Vagina (tissue), 2 donors: ENCODE data around the gene ZSWIM6. TPM values are rescaled to one million over a fixed set of nuclear protein-coding genes. Genes with fewer than 3 reads are reported as not detected.

Experiments used
- DNase-seq, 2 donors: peaks; one replicate each; pipeline ENCODE4 v3.0.0-alpha.2; 2017; ENCODE audit errors: extremely low spot score in 2 of 2
- H3K27ac ChIP-seq: fragments of 200-600 bp; sonication (generic); one replicate; pipeline ENCODE4 v1.5.1; 2019
- H3K27me3 ChIP-seq: fragments of 200-600 bp; sonication (generic); one replicate; pipeline ENCODE4 v1.5.1; 2019
- H3K36me3 ChIP-seq, 2 donors: fragments of 200-600 bp; sonication (generic); one replicate each; pipeline ENCODE4 v1.5.1; 2017 to 2019
- H3K4me1 ChIP-seq: fragments of 200-600 bp; sonication (generic); one replicate; pipeline ENCODE4 v1.5.1; 2019
- H3K4me3 ChIP-seq, 2 donors: fragments of 200-600 bp; sonication (generic); 1 replicate in 1 of 2; 2 replicates in 1 of 2; pipeline ENCODE4 v1.5.1; 2016 to 2019
- H3K9me3 ChIP-seq: fragments of 200-600 bp; sonication (generic); one replicate; pipeline ENCODE4 v1.5.1; 2019
- POLR2A ChIP-seq, 2 donors: fragments of 450-650 bp; IDR thresholded peaks; one replicate each; pipeline ENCODE4 v1.6.1; 2017; ENCODE audit warnings: antibody characterized with exemption in 2 of 2, mild to moderate bottlenecking in 2 of 2, moderate library complexity in 2 of 2
- POLR2AphosphoS5 ChIP-seq, 2 donors: sonication (generic); formaldehyde crosslinking; IDR thresholded peaks; one replicate each; pipeline ENCODE4 v1.9.0; 2017; ENCODE audit warnings: antibody characterized with exemption in 2 of 2, mild to moderate bottlenecking in 2 of 2, low read depth in 1 of 2; ENCODE audit not compliant: insufficient read depth in 1 of 2
- intact Hi-C: fragments of 100-400 bp; cut with DNase I; formaldehyde crosslinking; loops from one replicate; pipeline ENCODE4 v1.15.1; 2023
- total RNA-seq: library from RNA; depleted of rRNA; stranded (reverse); fragments of >200 nt; gene quantifications from one replicate; pipeline ENCODE4 v1.2.3, GENCODE V29; 2016
- TF ChIP-seq, protein P1 (sequence below), 3 experiments: fragments of 450-650 bp in 2 of 3; fragments of 200-600 bp in 1 of 3; sonication (generic) in 1 of 3; IDR thresholded peaks; one replicate each; pipeline ENCODE4 v1.5.1; 2017 to 2019; ENCODE audit warnings: antibody characterized with exemption in 3 of 3, mild to moderate bottlenecking in 2 of 3, moderate library complexity in 2 of 3

Gene ZSWIM6
- total RNA-seq, 1 donor from 2014 or later, result 16.7 TPM

DNA sequence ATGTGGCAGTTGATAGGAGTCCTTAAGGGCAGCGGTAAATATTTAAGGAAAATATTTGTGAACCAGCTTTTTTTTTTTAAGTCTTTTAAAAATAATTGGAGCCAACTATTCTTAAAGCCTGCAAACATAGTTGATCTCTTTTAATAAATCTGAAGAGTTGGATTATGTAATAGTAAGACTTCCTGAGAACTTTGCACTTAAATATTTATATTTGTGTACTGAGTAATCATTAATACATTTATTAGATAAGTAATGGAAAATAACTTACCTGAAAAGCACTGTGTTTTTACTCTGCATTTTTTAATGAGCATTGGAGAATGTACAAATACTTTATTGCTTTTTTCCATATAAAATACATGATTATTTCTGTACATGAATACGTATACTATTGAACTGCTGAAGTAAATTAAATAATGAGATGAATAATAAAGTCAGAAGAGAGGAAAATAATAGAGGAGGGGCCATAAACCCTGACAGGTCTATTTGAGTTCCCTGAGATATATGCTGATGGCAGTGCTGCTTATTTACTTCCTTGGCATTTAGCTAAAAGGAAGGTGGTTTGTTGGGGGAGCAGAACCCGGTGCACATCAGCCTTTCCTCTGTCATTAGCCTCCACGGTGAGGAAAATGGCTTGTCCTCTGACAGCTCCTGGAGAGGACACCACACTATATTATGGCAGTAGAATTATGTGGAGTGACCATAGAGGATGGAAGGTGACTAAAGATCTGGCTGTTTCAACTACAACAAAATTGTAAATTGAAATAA lies 148.0 kb downstream of the ZSWIM6 start:
- no peaks in the 10 kb centered on the region for H3K4me1 ChIP-seq
- TF ChIP-seq POLR2AphosphoS5 (IDR thresholded peaks at IDR 0.05; ENCODE audit: insufficient read depth in 1 of 2, low read depth in 1 of 2), result no peak
- intact Hi-C loops, result no loop called here
- no peaks in the 10 kb centered on the region for H3K9me3 ChIP-seq
- no peak overlapping the region for H3K4me3 ChIP-seq
- H3K27ac ChIP-seq, result no peak overlapping the region
- DNase-seq, result no peak
- no peaks in the 10 kb centered on the region for H3K27me3 ChIP-seq
- H3K36me3 ChIP-seq, result no peaks in the 10 kb centered on the region

DNA sequence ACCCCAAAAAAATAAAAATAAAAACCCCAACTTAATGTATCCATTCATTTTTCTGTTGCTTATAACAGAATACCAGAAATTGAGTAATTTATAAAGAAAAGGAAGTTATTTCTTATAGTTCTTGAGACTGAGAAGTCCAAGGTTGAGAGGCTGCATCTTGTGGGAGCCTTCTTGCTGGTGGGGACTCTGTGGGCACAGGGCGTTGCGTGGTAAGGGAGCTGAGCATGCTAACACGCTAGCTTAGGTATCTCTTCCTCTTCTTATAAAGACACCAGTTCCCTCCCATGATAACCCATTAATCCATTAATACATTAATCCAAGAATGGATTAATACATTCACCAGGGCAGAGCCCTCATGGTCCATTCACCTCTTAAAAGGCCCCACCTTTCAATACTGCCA lies 150.9 kb downstream of the ZSWIM6 start:
- intact Hi-C loops, result no loop called here

DNA sequence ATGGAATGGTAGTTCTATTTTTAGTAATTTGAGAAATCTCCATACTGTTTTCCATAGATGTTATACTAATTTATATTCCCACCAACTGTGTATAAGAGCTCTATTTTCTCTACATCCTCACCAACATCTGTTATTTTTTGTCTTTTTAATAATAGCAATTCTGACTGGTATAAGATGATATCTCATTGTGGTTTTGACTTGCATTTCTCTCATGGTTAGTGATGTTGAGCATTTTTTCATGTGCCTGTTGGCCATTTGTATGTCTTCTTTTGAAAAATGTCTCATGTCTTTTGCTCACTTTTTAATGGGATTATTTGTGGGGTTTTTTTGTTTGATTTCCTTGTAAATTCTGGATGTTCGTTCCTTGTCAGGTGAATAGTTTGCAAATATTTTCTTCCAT lies 154.4 kb downstream of the ZSWIM6 start:
- H3K27me3 ChIP-seq, result no peaks in the 10 kb centered on the region
- DNase-seq, result no peak
- no peak for TF ChIP-seq POLR2A (IDR thresholded peaks at IDR 0.05)

More for the DNA sequence above, 150.9 kb downstream of the ZSWIM6 start:
- TF ChIP-seq, protein P1, sequence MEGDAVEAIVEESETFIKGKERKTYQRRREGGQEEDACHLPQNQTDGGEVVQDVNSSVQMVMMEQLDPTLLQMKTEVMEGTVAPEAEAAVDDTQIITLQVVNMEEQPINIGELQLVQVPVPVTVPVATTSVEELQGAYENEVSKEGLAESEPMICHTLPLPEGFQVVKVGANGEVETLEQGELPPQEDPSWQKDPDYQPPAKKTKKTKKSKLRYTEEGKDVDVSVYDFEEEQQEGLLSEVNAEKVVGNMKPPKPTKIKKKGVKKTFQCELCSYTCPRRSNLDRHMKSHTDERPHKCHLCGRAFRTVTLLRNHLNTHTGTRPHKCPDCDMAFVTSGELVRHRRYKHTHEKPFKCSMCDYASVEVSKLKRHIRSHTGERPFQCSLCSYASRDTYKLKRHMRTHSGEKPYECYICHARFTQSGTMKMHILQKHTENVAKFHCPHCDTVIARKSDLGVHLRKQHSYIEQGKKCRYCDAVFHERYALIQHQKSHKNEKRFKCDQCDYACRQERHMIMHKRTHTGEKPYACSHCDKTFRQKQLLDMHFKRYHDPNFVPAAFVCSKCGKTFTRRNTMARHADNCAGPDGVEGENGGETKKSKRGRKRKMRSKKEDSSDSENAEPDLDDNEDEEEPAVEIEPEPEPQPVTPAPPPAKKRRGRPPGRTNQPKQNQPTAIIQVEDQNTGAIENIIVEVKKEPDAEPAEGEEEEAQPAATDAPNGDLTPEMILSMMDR (IDR thresholded peaks at IDR 0.05), result no peak
- TF ChIP-seq POLR2AphosphoS5 (IDR thresholded peaks at IDR 0.05; ENCODE audit: insufficient read depth in 1 of 2, low read depth in 1 of 2), result no peak
- TF ChIP-seq POLR2A (IDR thresholded peaks at IDR 0.05), result no peak
- Histone ChIP-seq H3K4me1 (no peaks in the 10 kb centered on the region), H3K27me3 (no peaks in the 10 kb centered on the region), H3K9me3 (no peaks in the 10 kb centered on the region), H3K27ac (no peak overlapping the region), H3K36me3 (no peaks in the 10 kb centered on the region), H3K4me3 (no peak overlapping the region)
- DNase-seq, result no peak

DNA sequence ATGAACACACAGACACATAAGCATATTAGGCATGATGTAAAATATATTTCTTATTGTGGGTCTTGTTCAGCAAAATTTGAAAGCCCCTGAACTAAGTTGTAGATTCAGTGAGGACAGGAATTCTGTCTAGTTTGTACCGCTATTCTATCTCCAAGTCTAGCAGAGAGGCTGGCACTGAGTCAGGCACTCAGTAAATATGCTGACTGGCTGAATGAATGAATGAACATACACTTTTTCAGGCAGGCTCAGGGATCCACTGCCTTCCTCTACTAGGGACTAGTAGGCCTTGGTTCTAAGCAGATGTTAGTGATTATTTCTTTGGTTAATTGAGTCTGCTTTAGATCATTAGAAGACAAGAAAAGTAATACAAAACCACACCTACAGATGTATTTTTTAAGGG lies 157.5 kb downstream of the ZSWIM6 start:
- no peaks in the 10 kb centered on the region for H3K4me1 ChIP-seq
- H3K27ac ChIP-seq, result no peak overlapping the region
- no peaks in the 10 kb centered on the region for H3K27me3 ChIP-seq
- H3K9me3 ChIP-seq, result no peaks in the 10 kb centered on the region
- intact Hi-C loops, result no loop called here
- H3K4me3 ChIP-seq, result no peak overlapping the region
- no peak for DNase-seq
- TF ChIP-seq POLR2A (IDR thresholded peaks at IDR 0.05) (no peak), POLR2AphosphoS5 (IDR thresholded peaks at IDR 0.05; ENCODE audit: insufficient read depth in 1 of 2, low read depth in 1 of 2) (no peak)
- TF ChIP-seq, protein P1 (IDR thresholded peaks at IDR 0.05), result no peak
- H3K36me3 ChIP-seq, result peaks cover 0 to 8% of the 10 kb centered on the region in 2 donors

More for the DNA sequence above, 154.4 kb downstream of the ZSWIM6 start:
- Histone ChIP-seq H3K4me1 (no peaks in the 10 kb centered on the region), H3K4me3 (no peak overlapping the region), H3K36me3 (no peaks in the 10 kb centered on the region), H3K9me3 (no peaks in the 10 kb centered on the region), H3K27ac (no peak overlapping the region)
- intact Hi-C loops, result no loop called here

DNA sequence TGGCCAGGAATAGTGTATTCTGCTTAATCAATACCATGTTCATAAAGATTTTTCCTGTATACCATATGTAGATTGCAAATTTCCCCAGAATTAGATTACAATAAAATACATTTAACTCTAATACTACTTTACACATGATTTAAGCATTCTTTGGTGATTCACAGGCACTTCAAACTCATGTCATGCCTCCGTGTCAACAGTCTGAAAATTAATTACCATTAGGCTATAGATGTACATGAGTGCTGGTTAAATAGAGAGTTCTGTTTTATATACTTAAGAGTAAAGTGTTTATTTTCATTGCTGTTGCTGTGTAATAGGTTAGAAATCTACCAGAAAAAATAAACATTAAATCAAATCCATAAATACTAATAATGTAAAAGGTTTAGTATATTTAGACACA lies 159.8 kb downstream of the ZSWIM6 start:
- Histone ChIP-seq H3K27me3 (no peaks in the 10 kb centered on the region), H3K9me3 (no peaks in the 10 kb centered on the region), H3K36me3 (peaks cover 0 to 11% of the 10 kb centered on the region in 2 donors), H3K27ac (no peak overlapping the region), H3K4me3 (no peak overlapping the region), H3K4me1 (no peaks in the 10 kb centered on the region)
- TF ChIP-seq, protein P1 (IDR thresholded peaks at IDR 0.05), result no peak
- TF ChIP-seq POLR2A (IDR thresholded peaks at IDR 0.05), result no peak
- TF ChIP-seq POLR2AphosphoS5 (IDR thresholded peaks at IDR 0.05; ENCODE audit: insufficient read depth in 1 of 2, low read depth in 1 of 2), result no peak
- no peak for DNase-seq
- intact Hi-C loops, result no loop called here

DNA sequence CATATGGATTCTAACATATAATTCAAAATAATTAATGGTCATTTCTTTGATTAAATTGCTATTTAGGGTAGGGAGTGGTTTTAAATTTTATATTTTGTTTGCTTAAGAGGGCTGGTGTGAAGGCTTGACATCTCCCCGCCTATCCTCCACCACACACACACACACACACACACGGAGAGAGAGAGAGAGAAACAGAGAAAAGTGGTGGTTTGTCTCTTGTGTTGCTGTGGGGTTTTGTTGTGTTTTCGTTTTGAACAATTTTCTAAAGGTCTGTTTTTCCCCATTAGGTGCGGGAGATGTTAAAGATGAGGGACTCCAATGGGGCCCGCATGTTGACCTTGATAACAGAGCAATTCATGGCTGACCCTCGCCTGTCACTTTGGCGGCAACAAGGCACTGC lies 161.9 kb downstream of the ZSWIM6 start:
- Histone ChIP-seq H3K36me3 (peaks cover 0 to 11% of the 10 kb centered on the region in 2 donors), H3K4me3 (no peak overlapping the region), H3K4me1 (no peaks in the 10 kb centered on the region), H3K27me3 (no peaks in the 10 kb centered on the region), H3K9me3 (no peaks in the 10 kb centered on the region), H3K27ac (no peak overlapping the region)
- TF ChIP-seq, protein P1 (IDR thresholded peaks at IDR 0.05), result no peak
- no peak for TF ChIP-seq POLR2AphosphoS5 (IDR thresholded peaks at IDR 0.05; ENCODE audit: insufficient read depth in 1 of 2, low read depth in 1 of 2)
- no peak for DNase-seq
- intact Hi-C loops, result no loop called here
